GM23338 (cell line): ENCODE measurements around the gene GJC2. TPM values are rescaled to one million over a fixed set of nuclear protein-coding genes. Genes with fewer than 3 reads are reported as not detected.

ENCODE experiments used
- ATAC-seq: fragments of 200-7000 bp; cut with Tn5 transposase; 3 replicates; pipeline ENCODE4 v1.9.1; 2020
- DNase-seq: peaks from one replicate; pipeline ENCODE4 v3.0.0-alpha.2; 2015; ENCODE audit warnings: low spot score
- H2AFZ ChIP-seq: fragments of 200-600 bp; sonication (generic); 2 replicates; pipeline ENCODE4 v1.8.0; 2016; ENCODE audit warnings: antibody characterized with exemption, mild to moderate bottlenecking, moderate library complexity
- H3F3A ChIP-seq: fragments of 200-600 bp; sonication (generic); replicated peaks from 2 replicates; pipeline ENCODE4 v1.8.0; 2017; ENCODE audit warnings: antibody characterized with exemption, mixed run types, low read depth
- H3K27ac ChIP-seq: fragments of 200-600 bp; sonication (generic); 2 replicates; pipeline ENCODE4 v1.6.1; 2016; ENCODE audit warnings: low read depth
- H3K27me3 ChIP-seq: fragments of 200-600 bp; sonication (generic); 2 replicates; pipeline ENCODE4 v1.8.0; 2016; ENCODE audit warnings: mild to moderate bottlenecking, mixed run types, moderate library complexity; ENCODE audit not compliant: insufficient read depth
- H3K36me3 ChIP-seq: fragments of 200-600 bp; sonication (generic); 2 replicates; pipeline ENCODE4 v1.8.0; 2016; ENCODE audit warnings: mild to moderate bottlenecking; ENCODE audit not compliant: insufficient read depth
- H3K4me1 ChIP-seq: fragments of 200-600 bp; sonication (generic); 2 replicates; pipeline ENCODE4 v1.8.0; 2016; ENCODE audit warnings: mild to moderate bottlenecking, moderate library complexity; ENCODE audit not compliant: insufficient read depth
- H3K4me2 ChIP-seq: fragments of 200-600 bp; sonication (generic); 2 replicates; pipeline ENCODE4 v1.7.1; 2017; ENCODE audit warnings: mixed run types
- H3K4me3 ChIP-seq: fragments of 200-600 bp; sonication (generic); 2 replicates; pipeline ENCODE4 v1.6.1; 2016; ENCODE audit warnings: mixed run types
- H3K79me2 ChIP-seq: fragments of 200-600 bp; sonication (generic); replicated peaks from 2 replicates; pipeline ENCODE4 v1.8.0; 2017; ENCODE audit warnings: mild to moderate bottlenecking; ENCODE audit not compliant: insufficient read depth
- H3K9me2 ChIP-seq: fragments of 200-600 bp; sonication (generic); 2 replicates; pipeline ENCODE4 v1.8.0; 2017; ENCODE audit not compliant: insufficient read depth
- H4K20me1 ChIP-seq: fragments of 200-600 bp; sonication (generic); replicated peaks from 2 replicates; pipeline ENCODE4 v1.8.0; 2017; ENCODE audit warnings: mild to moderate bottlenecking; ENCODE audit not compliant: insufficient read depth
- H3K27ac Mint-ChIP-seq: 2 replicates; pipeline ENCODE4 v1.8.0; 2020; ENCODE audit warnings: inconsistent platforms, mild to moderate bottlenecking, moderate library complexity, mixed read lengths
- H3K27me3 Mint-ChIP-seq: 3 replicates; pipeline ENCODE4 v1.8.0; 2022; ENCODE audit warnings: low read depth, mild to moderate bottlenecking, moderate library complexity, mixed read lengths, inconsistent platforms; ENCODE audit not compliant: insufficient read depth, poor library complexity
- H3K36me3 Mint-ChIP-seq: 3 replicates; pipeline ENCODE4 v1.8.0; 2021; ENCODE audit warnings: low read depth, mild to moderate bottlenecking, inconsistent platforms, moderate library complexity, mixed read lengths
- H3K4me1 Mint-ChIP-seq: 3 replicates; pipeline ENCODE4 v1.8.0; 2020; ENCODE audit warnings: mild to moderate bottlenecking, inconsistent platforms, mixed read lengths
- H3K4me3 Mint-ChIP-seq: 3 replicates; pipeline ENCODE4 v1.8.0; 2021; ENCODE audit warnings: moderate library complexity, mild to moderate bottlenecking, inconsistent platforms, mixed read lengths
- H3K9me3 Mint-ChIP-seq: 3 replicates; pipeline ENCODE4 v1.8.0; 2020; ENCODE audit warnings: moderate library complexity, mild to moderate bottlenecking, inconsistent platforms, mixed read lengths
- CREB1 ChIP-seq: fragments of 250-450 bp; sonication (Bioruptor Pico); IDR thresholded peaks from 2 replicates; pipeline ENCODE4 v1.5.0; 2020; ENCODE audit warnings: low read depth, mild to moderate bottlenecking, moderate library complexity
- CTCF ChIP-seq, 2 experiments: fragments of 200-600 bp in 1 of 2; sonication (generic) in 1 of 2; conservative IDR thresholded peaks; 2 replicates each; pipeline versions ENCODE4 v1.5.1 to v1.6.1; 2016 to 2017; ENCODE audit warnings: antibody characterized with exemption in 2 of 2, low read depth in 2 of 2, mild to moderate bottlenecking in 2 of 2, moderate library complexity in 1 of 2
- ETS1 ChIP-seq: IDR thresholded peaks from 2 replicates; pipeline ENCODE4 v1.6.1; 2016; ENCODE audit warnings: antibody characterized with exemption
- EZH2 ChIP-seq: fragments of 200-600 bp; sonication (generic); IDR thresholded peaks from one replicate; pipeline ENCODE4 v1.8.0; 2017; ENCODE audit warnings: antibody characterized with exemption, mild to moderate bottlenecking, low read depth; ENCODE audit not compliant: unreplicated experiment
- EZH2phosphoT487 ChIP-seq: fragments of 200-600 bp; sonication (generic); IDR thresholded peaks from one replicate; pipeline ENCODE4 v1.8.1; 2018; ENCODE audit warnings: antibody characterized with exemption; ENCODE audit not compliant: unreplicated experiment
- JUNB ChIP-seq: IDR thresholded peaks from one replicate; pipeline ENCODE4 v1.6.1; 2016; ENCODE audit warnings: antibody characterized with exemption; ENCODE audit not compliant: unreplicated experiment
- NANOG ChIP-seq: IDR thresholded peaks from 2 replicates; pipeline ENCODE4 v1.6.1; 2016; ENCODE audit warnings: antibody characterized with exemption, borderline replicate concordance
- POLR2AphosphoS5 ChIP-seq: IDR thresholded peaks from 2 replicates; pipeline ENCODE4 v1.6.1; 2016; ENCODE audit warnings: antibody characterized with exemption, low read depth
- REST ChIP-seq: IDR thresholded peaks from one replicate; pipeline ENCODE4 v1.6.1; 2018; ENCODE audit warnings: antibody characterized with exemption; ENCODE audit not compliant: unreplicated experiment
- STAT1 ChIP-seq: IDR thresholded peaks from one replicate; pipeline ENCODE4 v1.6.1; 2016; ENCODE audit warnings: antibody characterized with exemption; ENCODE audit not compliant: unreplicated experiment
- ZNF114 ChIP-seq: fragments of 250-450 bp; sonication (Bioruptor Pico); IDR thresholded peaks from 2 replicates; pipeline ENCODE4 v1.5.0; 2020; ENCODE audit warnings: mild to moderate bottlenecking, moderate library complexity
- ZNF331 ChIP-seq: fragments of 250-450 bp; sonication (Bioruptor Pico); IDR thresholded peaks from 2 replicates; pipeline ENCODE4 v1.5.0; 2020; ENCODE audit warnings: low read depth, mild to moderate bottlenecking, moderate library complexity
- ZNF462 ChIP-seq: fragments of 250-450 bp; sonication (Bioruptor Pico); IDR thresholded peaks from 2 replicates; pipeline ENCODE4 v1.5.0; 2020; ENCODE audit warnings: mild to moderate bottlenecking, moderate library complexity
- polyA plus RNA-seq: library from polyadenylated mRNA; unstranded; fragments of >200 nt; fragmentation: Nextera tagmentation; extraction: Ambion mirVana; gene quantifications from 2 replicates; pipeline ENCODE4 v1.2.1, GENCODE V29; 2016
- total RNA-seq: library from RNA; depleted of rRNA; stranded (reverse); fragments of >200 nt; shearing (Covaris generic); gene quantifications from 2 replicates; pipeline ENCODE4 v1.2.3, GENCODE V29; 2014

GJC2 gene
- total and polyA plus RNA-seq, 2 experiments from 2014 or later: 0.15 to 1.2 TPM

- Histone ChIP-seq H3K36me3 (no peaks in the 10 kb centered on the region), H3F3A (peaks cover 4% of the 10 kb centered on the region; the same call in 1 of the 2 replicates), H3K27ac (no peak overlapping the region), H3K4me1 (no peaks in the 10 kb centered on the region), H2AFZ (no peak overlapping the region), H4K20me1 (no peaks in the 10 kb centered on the region), H3K4me2 (no peak overlapping the region), H3K4me3 (no peak overlapping the region), H3K27me3 (no peaks in the 10 kb centered on the region), H3K79me2 (no peaks in the 10 kb centered on the region), H3K9me2 (no peaks in the 10 kb centered on the region)
- Mint-ChIP-seq H3K36me3 (peaks cover 2% of the 10 kb centered on the region; the same call in 1 of the 3 replicates), H3K27ac (no peak overlapping the region), H3K4me3 (no peak overlapping the region), H3K4me1 (no peaks in the 10 kb centered on the region), H3K9me3 (no peaks in the 10 kb centered on the region), H3K27me3 (peaks cover 9% of the 10 kb centered on the region)
- TF ChIP-seq POLR2AphosphoS5 (no peak), CTCF (conservative IDR thresholded peaks at IDR 0.05; ENCODE audit: low read depth in 2 of 2) (no peak), ZNF114 (CRISPR knock-in tag) (no peak), EZH2 (no peak), STAT1 (no peak), ZNF331 (CRISPR knock-in tag) (no peak), NANOG (no peak), CREB1 (CRISPR knock-in tag) (no peak), EZH2phosphoT487 (no peak), REST (no peak), ETS1 (no peak), JUNB (no peak), ZNF462 (CRISPR knock-in tag) (no peak)
- ATAC-seq: no peak
- no peak for DNase-seq
Measured at GRCh38 chr1:228177721-228178710, 28.3 kb downstream of the GJC2 start.
